SW480 (cell line): ENCODE results near the gene MTR.

Experiments
- DNase-seq: peaks from one replicate; pipeline ENCODE4 v3.0.0-alpha.2; 2016; ENCODE audit warnings: low spot score

MTR gene

DNA sequence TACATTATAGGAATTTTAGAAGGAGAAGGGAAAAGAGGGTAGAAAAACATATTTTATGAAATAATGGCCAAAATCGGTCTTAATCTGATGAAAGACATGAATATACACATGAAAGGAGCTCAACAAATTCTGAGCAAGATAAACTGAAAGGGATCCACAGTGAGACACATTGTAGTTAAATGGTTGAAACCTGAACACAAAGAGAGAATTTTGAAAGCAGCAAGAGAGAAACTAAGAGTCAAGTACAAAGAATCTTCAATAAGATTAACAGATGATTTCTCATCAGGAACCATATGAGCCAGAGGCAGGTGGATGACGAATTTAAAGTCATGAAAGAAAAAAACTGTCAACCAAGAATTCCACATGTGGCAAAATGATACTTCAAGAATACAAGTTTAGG, 15.8 kb upstream of the MTR start:
- no peak for DNase-seq

DNA sequence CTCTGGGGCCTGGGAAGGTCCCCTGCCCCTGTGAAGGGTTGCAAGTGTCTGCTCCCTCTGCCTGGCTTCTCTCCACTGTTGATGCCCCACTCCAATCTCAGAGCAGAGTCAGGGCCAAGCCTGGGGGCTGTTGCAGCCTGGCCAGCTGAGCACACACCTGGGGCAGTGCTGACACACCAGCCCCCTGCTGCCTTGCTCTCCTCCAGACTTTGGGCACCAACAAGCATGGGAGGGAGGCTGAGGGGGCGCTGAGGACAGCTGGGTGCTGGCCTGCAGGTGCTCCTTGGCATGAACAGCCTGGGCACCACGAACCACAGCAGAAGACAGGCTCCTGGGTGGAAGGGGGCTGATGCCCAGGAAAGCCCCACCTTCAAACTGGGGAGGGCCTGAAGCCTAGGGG, 9.6 kb upstream of the MTR start:
- DNase-seq = no peak

DNA sequence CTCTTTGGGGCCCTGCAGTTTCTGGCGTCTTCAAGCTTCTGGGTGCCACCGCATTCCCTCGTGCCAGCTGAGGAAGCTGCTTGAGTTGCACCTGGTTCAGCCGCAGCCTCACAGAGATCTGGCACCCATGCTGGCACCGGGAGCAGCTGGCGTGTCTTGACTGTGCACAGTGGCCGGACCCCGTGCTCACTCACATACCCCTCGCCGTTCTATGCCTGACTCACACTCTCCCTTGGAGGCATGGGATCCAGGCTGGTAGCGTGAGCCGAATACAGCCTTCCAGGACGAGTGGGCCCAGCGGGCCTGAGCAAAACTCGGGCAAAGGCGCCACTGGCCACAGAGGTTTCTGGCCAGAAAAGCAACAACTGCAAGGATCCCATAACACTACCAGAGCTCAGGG, 8.6 kb upstream of the MTR start:
- no peak for DNase-seq

DNA sequence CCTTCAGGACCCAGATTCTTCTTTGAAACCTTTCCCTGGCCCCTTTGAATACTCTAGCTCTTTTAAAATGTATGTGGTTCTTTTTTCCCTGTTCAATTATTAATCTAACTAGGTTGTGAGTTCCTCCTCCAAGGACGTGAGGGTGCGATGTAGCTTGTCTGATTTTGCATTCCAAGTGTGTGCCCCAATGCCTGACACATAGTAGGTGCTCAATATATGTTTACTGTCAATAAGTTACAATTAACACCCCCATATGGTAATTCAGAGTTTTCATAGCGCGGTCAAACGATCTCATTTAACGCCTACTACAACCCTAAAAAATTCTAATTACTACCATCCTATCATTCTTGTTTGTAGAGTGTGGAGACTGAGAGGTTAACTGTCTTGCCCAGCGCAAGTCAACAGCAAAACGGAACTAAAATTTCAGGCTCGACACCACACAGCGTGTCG, 482 bp upstream of the MTR start:
- DNase-seq = no peak

DNA sequence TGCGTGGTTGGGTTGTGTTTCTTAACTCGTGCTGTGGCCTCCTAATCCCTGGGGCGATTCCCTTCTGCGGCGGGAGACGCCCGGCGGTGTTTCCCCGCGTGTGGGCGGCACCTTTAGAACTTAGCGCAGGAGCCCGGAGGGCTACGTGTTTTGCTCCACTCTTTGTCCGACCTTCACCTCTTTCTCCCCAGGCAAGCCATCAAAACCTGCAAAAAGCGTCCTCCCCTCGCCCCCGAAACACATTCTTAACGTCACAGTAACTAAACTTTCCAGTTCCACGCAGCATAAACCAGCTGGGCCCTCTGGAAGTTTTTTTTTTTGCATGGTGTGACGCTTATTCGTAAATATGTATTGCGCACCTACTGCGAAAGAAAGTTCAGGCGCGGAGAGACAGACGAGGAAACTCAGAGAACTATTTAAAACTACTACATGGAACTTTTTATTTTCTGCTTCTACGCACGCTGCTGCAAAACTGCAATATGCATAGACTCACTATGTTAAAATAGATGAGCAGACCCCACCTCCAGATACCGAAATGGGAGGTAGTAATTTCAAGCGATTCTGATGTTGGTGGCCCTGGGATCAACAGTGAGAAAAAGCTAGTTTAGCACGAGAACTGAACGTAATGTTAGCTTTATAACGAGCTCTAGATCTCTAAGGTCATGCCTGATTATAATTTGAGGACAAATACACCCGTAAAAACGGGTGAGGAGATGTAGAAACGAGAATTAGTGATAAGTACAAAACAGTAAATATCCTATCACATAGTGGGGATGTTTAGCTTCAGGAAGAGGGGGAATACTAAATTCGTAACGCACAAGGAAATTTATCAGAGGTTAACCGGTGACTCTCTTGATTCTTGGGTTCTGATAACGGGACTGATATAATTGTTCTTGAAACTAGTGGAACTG, 920 bp downstream of the MTR start:
- DNase-seq = peak; percentile 48

DNA sequence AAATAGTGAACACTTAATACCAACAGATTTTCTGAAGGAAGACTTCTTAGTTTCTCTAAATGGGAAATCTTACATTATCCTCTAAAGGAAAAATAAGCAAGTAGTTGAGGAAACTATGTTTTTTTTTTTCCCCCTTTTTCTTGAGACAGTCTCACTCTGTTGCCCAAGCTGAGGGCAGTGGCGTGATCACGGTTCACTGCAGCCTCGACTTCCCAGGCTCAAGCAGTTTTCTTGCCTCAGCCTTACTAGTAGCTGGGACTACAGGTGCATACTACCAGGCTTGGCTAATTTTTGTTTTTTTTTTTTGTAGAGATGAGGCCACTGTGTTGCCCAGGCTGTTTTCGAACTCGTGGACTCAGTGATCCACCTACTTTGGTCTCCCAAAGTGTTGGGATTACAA, 3.9 kb downstream of the MTR start:
- no peak for DNase-seq

DNA sequence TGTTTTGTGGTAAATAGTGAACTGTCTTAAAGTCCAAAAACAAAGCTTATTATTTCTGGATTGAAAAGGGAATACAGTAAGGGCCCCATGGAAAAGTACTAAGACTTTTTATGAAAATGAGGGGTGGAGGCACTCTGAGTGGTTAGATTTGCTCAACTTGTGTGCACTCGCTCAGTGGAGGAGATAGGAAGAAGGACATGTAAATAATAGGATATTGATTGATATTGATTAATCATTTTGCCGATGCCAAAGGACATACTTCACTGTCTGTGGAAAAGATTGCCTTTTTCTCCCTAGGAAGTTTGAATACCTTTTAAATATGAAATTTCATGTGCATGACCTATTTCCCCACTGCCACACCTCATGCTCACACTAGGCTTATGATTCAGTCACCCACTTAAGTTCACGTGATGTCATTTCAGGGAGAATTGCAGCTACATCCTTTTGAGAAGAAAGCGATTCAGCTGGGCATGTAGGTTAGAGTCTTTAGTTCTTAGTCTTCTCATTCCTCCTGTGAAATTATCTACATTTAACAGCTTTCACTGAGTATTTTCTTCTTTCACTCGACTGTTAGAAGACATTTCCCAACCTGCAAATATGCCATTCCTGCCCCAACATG, 5.0 kb downstream of the MTR start:
- DNase-seq = no peak

DNA sequence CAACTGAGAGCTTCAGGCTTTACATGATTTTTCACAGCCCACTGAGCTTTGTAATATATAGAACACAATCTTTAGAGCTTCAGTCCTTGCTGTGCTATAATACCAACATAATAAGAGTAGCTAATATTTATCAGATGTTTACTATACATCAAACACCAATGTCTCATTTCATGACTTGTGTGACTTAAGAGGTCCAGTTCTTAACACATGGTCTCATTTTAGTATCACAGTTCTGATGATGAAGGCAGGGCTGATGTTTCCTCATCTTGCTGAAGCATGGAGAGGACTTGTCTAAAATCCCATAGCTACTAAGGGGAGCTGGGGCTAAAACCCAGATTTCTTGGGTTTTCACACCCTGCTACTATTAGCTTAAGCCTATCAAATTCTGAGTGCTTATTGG, 5.5 kb downstream of the MTR start:
- DNase-seq = no peak

DNA sequence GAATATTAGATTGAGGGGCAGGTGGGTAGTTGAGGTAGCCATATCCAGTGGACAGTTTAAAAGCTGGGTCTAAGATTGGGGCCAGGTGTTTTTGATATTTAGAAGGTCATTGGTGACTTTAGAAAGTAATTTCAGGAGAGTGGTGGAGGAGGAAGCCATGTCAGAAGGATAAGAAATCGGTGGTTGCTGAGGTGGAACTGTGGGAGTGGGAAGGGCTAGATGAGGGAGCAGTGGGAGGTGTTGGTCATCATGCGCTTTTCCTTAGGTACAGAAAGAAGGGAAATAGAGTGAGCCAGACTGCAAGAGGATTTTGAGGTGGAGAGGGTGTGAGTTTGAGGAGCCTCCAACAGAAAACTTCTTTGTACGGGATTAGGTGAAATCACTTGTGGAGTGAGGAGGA, 7.2 kb downstream of the MTR start:
- DNase-seq = no peak

DNA sequence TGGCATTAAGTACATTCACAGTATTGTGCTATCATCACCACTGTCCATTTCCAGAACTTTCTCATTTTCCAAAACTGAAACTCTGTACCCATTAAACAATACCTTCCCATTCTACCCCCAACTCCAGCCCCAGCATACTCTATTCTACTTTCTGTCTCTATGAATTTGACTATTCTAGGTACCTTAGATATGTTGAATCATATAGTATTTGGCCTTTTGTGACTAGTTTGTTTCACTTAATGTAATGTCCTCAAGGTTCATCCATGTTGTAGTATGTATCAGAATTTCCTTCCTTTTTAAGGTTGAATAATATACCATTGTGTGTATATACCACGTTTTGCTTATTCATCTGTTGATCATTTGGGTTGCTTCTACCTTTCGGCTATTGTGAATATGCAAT, 11.5 kb downstream of the MTR start:
- no peak for DNase-seq

DNA sequence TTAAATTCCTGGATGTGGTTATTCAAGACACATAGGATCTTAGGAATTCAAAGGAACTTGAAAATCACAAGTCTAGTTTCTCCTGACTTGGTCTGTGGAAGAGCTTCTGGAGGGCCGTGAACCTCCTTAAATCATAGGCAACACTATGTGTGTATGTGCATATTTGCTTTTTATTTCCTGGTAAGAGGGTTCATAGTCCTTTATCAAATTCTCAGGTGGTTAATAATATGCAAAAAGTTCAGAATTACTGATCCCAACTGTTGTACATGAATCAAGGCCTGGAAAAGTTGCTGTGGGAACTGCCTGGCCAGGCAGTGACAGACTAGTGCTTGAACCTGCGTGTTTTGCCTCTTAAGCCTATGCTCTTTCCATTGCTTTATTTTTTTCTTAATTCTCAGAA, 12.9 kb downstream of the MTR start:
- DNase-seq = no peak

DNA sequence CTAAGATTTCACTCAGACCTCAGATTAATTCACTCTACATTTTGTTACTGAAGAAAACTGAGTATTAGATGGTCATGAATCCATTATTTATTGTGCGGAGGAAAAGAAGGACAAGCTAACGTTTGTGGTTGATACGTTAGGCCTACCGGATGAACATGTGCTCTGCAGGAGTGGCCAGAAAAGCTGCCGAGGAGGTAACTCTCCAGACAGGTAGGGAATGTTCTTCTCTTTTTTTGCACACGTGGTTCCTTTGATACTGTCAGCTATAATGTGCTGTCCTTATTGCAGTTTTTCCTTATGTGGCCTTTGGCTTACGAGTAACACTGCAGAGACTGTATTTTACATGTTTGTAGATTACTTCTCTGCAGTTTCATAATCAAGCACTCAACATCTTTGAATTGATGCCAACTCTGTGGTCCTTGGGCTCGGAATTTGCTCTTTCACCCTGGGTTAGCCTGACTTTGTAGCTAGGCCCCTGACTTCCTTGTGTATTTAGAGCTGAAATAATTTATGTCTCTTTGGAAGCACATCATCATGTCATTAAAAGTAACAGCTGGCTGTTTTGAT, 13.6 kb downstream of the MTR start:
- no peak for DNase-seq

DNA sequence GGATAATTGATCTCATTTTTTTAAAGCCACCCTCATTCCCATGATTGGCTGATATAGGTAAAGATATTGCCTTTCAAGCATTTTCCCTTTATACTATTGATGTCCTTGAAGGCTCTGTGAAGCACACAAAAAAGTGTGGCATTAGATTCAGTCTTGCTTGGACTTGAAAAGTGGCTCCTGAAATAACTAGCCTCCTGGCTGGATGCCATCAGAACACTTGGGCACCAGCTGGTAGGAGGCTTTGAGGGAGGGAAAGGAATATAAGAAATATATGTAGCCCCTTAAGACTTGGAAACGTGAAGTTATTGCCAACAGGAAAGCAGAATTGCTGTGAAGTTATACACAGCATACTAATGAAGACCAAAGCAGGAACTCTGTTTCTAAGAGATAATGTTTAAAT, 14.1 kb downstream of the MTR start:
- DNase-seq = no peak

DNA sequence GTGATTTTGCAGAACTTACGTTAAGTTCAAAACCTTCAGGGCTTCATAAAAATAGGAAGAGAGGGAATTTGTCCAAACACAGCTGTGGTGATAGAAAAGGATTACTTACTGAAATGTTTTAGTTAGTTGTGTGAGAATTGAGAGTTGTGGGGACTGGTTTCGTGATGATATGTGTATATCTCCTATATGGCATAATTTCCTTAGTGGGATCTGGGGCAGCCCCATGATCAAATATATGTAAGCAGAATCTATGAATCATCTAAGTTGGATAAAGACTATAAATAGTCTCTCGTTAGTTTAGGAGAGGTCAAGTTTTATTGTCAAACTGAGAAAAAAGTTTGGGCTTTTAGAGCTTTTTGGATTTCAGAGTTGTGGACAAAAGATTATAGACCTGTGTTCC, 14.9 kb downstream of the MTR start:
- DNase-seq = no peak

DNA sequence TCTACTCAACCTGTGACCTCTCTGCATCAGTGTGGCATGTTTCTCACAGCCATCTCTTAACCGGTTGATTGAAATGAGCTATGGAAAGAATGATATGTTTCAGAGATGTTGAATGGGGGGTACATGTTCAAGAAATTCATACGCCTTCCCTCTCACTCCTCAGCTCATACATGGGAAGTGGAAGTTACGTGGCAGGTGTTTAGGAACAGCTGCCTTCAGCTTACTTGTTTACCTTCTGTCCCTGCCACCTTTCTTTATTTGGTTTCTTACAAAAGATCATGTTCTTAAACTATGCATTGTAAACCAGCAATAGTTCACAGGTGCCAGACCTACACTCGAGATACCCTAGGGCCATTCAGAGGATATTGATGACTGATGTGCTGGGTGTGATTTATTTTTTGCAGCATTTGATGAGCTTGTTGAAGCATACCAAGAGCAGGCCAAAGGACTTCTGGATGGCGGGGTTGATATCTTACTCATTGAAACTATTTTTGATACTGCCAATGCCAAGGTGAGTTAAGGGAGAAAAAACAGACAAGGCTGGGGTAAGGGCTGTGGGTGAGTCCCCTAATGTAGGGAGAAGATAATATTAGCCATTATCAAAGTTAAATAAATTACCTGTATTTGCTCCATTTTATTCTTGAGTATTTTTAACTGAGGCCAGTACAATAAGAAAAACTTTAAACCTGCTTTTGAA, 17.4 kb downstream of the MTR start:
- no peak for DNase-seq

DNA sequence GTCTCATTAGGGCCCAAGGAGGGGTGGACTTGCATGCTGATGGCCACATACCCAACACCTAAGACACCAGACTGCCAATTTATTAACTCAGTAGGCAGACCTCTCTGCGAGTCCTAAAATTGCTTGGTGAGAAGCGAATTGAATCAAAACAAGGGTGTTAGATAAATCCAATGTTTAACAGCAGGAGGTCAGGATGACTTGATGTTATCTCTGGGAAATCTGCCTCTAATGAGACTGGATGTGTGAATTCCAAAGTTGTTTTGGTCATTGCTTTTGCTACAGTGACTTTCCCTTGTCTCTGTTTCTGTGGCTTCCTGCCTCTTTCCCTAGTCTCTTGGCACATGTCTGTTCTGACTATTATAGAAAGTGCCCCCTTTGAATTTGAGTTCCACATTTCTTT, 20.8 kb downstream of the MTR start:
- no peak for DNase-seq

DNA sequence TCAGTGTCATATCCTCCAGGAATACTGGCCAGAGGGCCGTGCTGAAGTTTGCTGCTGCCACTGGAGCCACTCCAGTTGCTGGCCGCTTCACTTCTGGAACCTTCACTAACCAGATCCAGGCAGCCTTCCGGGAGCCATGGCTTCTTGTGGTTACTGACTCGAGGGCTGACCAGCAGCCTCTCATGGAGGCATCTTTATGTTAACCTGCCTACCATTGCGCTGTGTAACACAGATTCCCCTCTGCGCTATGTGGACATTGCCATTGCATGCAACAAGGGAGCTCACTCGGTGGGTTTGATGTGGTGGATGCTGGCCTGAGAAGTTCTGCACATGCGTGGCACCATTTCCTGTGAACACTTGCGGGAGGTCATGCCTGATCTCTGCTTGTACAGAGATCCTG, 24.8 kb downstream of the MTR start:
- no peak for DNase-seq

DNA sequence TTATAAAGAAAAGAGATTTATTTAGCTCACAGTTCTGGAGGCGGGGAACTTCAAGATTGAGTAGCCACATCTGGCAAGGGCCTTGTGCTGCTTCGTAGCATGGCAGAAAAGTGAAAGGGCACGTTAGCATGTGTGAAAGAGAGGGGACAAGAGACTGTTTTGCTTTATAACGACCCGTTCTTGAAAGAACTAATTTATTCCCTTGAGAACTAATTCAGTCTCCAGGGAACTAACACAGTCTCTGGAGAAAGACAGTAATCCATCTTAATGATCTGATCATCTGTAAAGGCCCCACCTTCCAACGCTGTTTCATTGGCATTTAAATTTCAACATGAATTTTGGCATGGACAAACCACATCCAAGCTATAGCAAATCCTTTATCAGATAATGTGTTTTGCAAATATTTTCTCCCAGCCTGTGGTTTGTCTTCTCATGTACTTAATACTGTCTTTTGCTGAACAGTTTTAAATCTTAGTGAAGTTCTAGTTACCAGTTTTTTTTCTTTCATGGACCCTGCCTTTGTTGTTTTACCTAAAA, 26.1 kb downstream of the MTR start:
- DNase-seq = no peak

DNA sequence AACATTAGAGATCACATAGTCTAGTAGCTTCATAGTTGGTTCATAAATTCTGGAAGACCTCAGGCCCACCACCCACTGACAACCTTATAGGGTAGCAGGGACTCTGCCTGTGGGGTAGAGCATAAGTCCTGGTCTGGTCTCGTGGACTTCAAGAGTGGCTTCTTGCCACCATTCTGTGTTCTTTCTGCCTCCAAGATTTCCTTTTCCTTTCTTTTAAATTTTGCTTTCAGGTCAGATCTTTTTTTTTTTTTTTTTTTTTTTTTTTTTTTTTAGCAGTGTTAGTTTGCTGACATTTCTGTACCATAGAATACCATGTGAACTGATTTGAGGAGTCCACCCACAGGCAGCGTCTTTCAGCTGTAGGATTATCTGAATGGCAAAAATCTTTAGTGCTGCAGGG, 28.5 kb downstream of the MTR start:
- DNase-seq = no peak

DNA sequence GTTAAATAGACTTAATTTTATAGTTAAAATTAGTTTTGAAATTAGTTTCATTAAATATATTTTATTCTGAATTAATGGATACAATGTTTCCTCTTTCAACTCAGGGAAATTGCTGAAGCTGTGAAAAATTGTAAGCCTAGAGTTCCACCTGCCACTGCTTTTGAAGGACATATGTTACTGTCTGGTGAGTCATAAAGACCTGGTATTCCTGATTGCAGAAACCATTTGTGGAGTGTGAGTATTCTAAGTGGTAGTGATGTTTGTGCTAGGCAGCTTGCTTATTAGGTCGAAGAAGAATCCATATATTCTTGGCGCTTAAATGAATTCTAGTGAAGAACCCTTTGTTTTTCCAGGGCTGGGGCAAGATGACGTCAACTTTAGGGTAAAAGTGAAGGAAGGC, 34.0 kb downstream of the MTR start:
- DNase-seq = no peak

DNA sequence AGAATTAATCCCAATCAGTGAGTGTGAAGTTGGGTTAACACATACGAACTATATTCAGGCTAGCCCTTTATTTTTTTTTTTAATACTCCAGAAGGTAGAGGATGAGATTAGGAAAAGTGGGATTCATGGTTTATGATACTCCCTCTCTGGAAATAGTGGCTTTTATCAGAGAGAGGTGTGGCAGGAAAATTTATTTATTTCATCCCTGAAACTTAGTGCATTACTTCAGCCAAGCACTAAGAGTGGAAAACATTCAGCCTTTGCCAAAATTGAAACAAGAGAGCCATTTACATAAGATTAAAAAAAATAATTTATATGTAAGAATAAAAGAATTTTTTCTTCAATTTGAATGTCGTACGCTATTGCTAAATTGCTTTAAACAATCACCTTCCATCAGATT, 35.0 kb downstream of the MTR start:
- no peak for DNase-seq

DNA sequence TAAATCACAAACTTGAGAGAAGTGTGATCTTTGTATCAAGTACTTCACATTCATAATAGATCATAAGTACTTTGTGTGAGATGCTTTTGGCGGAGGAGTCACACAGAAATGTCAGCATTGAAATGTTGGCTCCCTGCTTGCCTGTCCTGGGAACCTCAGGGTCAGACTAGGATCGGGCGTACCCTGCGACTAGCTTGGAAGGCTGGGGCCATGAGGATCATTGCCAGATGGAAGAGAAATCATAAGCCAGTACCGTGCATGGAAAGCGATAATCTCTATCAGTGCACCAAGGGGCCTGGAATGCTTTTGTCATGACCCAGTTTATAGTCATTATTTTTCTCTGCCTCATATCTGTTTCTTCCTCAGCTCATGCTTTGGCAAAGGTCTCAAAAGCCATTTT, 35.5 kb downstream of the MTR start:
- DNase-seq = no peak

DNA sequence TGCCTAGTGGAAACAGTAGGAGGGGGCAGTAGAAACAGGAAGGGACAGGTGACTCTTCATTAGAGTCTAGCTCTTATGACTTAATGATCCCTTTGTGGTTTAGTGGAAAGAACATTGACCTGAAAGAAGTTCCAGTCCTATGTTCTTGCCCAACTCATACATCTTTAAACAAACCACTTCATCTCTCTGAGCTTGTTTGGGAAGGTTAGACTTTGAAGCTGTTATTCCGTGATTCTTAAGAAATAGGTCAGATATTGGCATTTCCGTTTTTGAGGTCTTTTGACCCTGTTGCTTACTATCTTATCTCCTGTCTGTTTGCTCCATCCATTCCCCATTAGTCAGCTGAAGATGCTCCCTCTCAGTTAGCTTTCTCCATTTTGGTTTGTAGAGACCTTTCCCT, 38.5 kb downstream of the MTR start:
- no peak for DNase-seq
